ENCODE data around the gene PPP1R37. TPM values are rescaled to one million over a fixed set of nuclear protein-coding genes. Genes with fewer than 3 reads are reported as not detected.

Gene PPP1R37
- total and polyA plus RNA-seq, 4 donors: 19.2 to 39.7 (median 25.9) TPM

Small RNAs within 50 kb of the gene (small RNA-seq; reads per million reads assigned to genes)
- gene RNU6-611P (ENCODE audit: low replicate concordance): not detected

Other genes with a start within 250 kb of the PPP1R37 start
- 100 to 1,000 TPM in 1 of 2 donors, 10 to 100 TPM in 1; 90.4 to 117 TPM for gene NECTIN2, start 246.9 kb upstream of the PPP1R37 start, total RNA-seq
- gene NECTIN2, start 246.9 kb upstream of the PPP1R37 start, polyA plus RNA-seq: 10 to 100 TPM; 76.9 to 97.6 TPM
- 10 to 100 TPM; 17.6 to 76.8 TPM for gene TOMM40, start 201.9 kb upstream of the PPP1R37 start, total RNA-seq
- 10 to 100 TPM; 55.0 to 69.4 TPM for gene TOMM40, start 201.9 kb upstream of the PPP1R37 start, polyA plus RNA-seq
- gene APOE, start 187.4 kb upstream of the PPP1R37 start, total RNA-seq: 100 to 1,000 TPM in 1 of 2 donors, 10 to 100 TPM in 1; 80.8 to 177 TPM
- gene APOE, start 187.4 kb upstream of the PPP1R37 start, polyA plus RNA-seq: 1,000 to 10,000 TPM in 1 of 2 donors, 100 to 1,000 TPM in 1; 235 to 1,011 TPM
- gene APOC1, start 178.6 kb upstream of the PPP1R37 start, total RNA-seq: 100 to 1,000 TPM in 1 of 2 donors, 10 to 100 TPM in 1; 14.0 to 282 TPM
- gene APOC1, start 178.6 kb upstream of the PPP1R37 start, polyA plus RNA-seq: 1,000 to 10,000 TPM in 1 of 2 donors, 100 to 1,000 TPM in 1; 153 to 1,030 TPM
- gene APOC4, start 150.9 kb upstream of the PPP1R37 start, total RNA-seq: not detected
- under 1 TPM in 1 of 2 donors, not detected in 1; 0.98 TPM for gene APOC4, start 150.9 kb upstream of the PPP1R37 start, polyA plus RNA-seq
- gene APOC2, start 147.1 kb upstream of the PPP1R37 start, total RNA-seq: 1 to 10 TPM; 1.8 to 8.0 TPM
- gene APOC2, start 147.1 kb upstream of the PPP1R37 start, polyA plus RNA-seq: 10 to 100 TPM; 12.2 to 21.5 TPM
- 100 to 1,000 TPM in 1 of 2 donors, 10 to 100 TPM in 1; 35.9 to 130 TPM for gene CLPTM1, start 137.8 kb upstream of the PPP1R37 start, total RNA-seq
- gene CLPTM1, start 137.8 kb upstream of the PPP1R37 start, polyA plus RNA-seq: 10 to 100 TPM; 82.5 to 88.0 TPM
- gene RELB, start 91.7 kb upstream of the PPP1R37 start, total RNA-seq: 10 to 100 TPM; 15.8 to 23.8 TPM
- 10 to 100 TPM in 1 of 2 donors, 1 to 10 TPM in 1; 9.4 to 65.9 TPM for gene RELB, start 91.7 kb upstream of the PPP1R37 start, polyA plus RNA-seq
- gene CLASRP, start 54.1 kb upstream of the PPP1R37 start, total RNA-seq: 10 to 100 TPM; 23.9 to 73.9 TPM
- gene CLASRP, start 54.1 kb upstream of the PPP1R37 start, polyA plus RNA-seq: 100 to 1,000 TPM in 1 of 2 donors, 10 to 100 TPM in 1; 41.2 to 107 TPM
- 1 to 10 TPM in 1 of 2 donors, under 1 TPM in 1; 0.43 to 3.8 TPM for gene ZNF296, start 16.7 kb upstream of the PPP1R37 start, total RNA-seq
- 1 to 10 TPM; 1.9 to 3.9 TPM for gene ZNF296, start 16.7 kb upstream of the PPP1R37 start, polyA plus RNA-seq
- gene GEMIN7, start 13.9 kb upstream of the PPP1R37 start, total RNA-seq: 10 to 100 TPM; 18.7 to 21.1 TPM
- 10 to 100 TPM; 24.3 to 29.0 TPM for gene GEMIN7, start 13.9 kb upstream of the PPP1R37 start, polyA plus RNA-seq
- gene NKPD1, start 67.8 kb downstream of the PPP1R37 start, total RNA-seq: under 1 TPM in 1 of 2 donors, not detected in 1; 0.06 TPM
- gene NKPD1, start 67.8 kb downstream of the PPP1R37 start, polyA plus RNA-seq: under 1 TPM; 0.07 to 0.08 TPM
- 10 to 100 TPM; 14.0 to 20.5 TPM for gene TRAPPC6A, start 85.1 kb downstream of the PPP1R37 start, total RNA-seq
- gene TRAPPC6A, start 85.1 kb downstream of the PPP1R37 start, polyA plus RNA-seq: 10 to 100 TPM; 32.0 to 38.4 TPM
- 10 to 100 TPM in 1 of 2 donors, 1 to 10 TPM in 1; 7.5 to 17.3 TPM for gene BLOC1S3, start 85.6 kb downstream of the PPP1R37 start, total RNA-seq
- gene BLOC1S3, start 85.6 kb downstream of the PPP1R37 start, polyA plus RNA-seq: 1 to 10 TPM; 4.2 to 8.7 TPM
- gene EXOC3L2, start 152.2 kb downstream of the PPP1R37 start, total RNA-seq: 1 to 10 TPM; 1.7 to 2.8 TPM
- gene EXOC3L2, start 152.2 kb downstream of the PPP1R37 start, polyA plus RNA-seq: 1 to 10 TPM; 2.2 to 2.6 TPM
- 10 to 100 TPM; 25.3 to 47.0 TPM for gene MARK4, start 158.1 kb downstream of the PPP1R37 start, total RNA-seq
- 10 to 100 TPM; 12.6 to 15.9 TPM for gene MARK4, start 158.1 kb downstream of the PPP1R37 start, polyA plus RNA-seq
- gene CKM, start 229.7 kb downstream of the PPP1R37 start, total RNA-seq: 1 to 10 TPM in 1 of 2 donors, not detected in 1; 1.4 TPM
- under 1 TPM; 0.06 to 0.97 TPM for gene CKM, start 229.7 kb downstream of the PPP1R37 start, polyA plus RNA-seq
- 1 to 10 TPM; 1.1 to 1.6 TPM for gene KLC3, start 247.6 kb downstream of the PPP1R37 start, total RNA-seq
- gene KLC3, start 247.6 kb downstream of the PPP1R37 start, polyA plus RNA-seq: 1 to 10 TPM in 1 of 2 donors, under 1 TPM in 1; 0.80 to 2.2 TPM